Neural cell (in vitro differentiated cells): ENCODE data around the gene TLE4.

Experiments
- EP300 ChIP-seq: fragments of 450-650 bp; conservative IDR thresholded peaks from 2 replicates; pipeline ENCODE4 v1.6.1; 2014; ENCODE audit warnings: antibody characterized with exemption, mild to moderate bottlenecking, moderate library complexity; ENCODE audit not compliant: poor library complexity, severe bottlenecking
- EZH2 ChIP-seq: fragments of 200-600, 300-800 bp; shearing (Covaris generic), sonication (generic); IDR thresholded peaks from 2 replicates; pipeline ENCODE4 v1.6.1; 2014; ENCODE audit warnings: antibody characterized with exemption, low read length, borderline replicate concordance, mild to moderate bottlenecking; ENCODE audit not compliant: insufficient read depth, poor library complexity, severe bottlenecking
- MXI1 ChIP-seq: fragments of 450-650 bp; conservative IDR thresholded peaks from 2 replicates; pipeline ENCODE4 v1.6.1; 2014; ENCODE audit warnings: antibody characterized with exemption, mild to moderate bottlenecking; ENCODE audit not compliant: poor library complexity, severe bottlenecking
- POLR2AphosphoS5 ChIP-seq: IDR thresholded peaks from 2 replicates; pipeline ENCODE4 v1.6.1; 2012
- RAD21 ChIP-seq: fragments of 450-650 bp; conservative IDR thresholded peaks from 2 replicates; pipeline ENCODE4 v1.6.1; 2014; ENCODE audit warnings: antibody characterized with exemption, mild to moderate bottlenecking, moderate library complexity
- TF ChIP-seq, protein P1 (sequence below): fragments of 450-650 bp; IDR thresholded peaks from 2 replicates; pipeline ENCODE4 v1.5.1; 2014; ENCODE audit warnings: antibody characterized with exemption, mild to moderate bottlenecking, moderate library complexity; ENCODE audit not compliant: poor library complexity, severe bottlenecking

- TF ChIP-seq, protein P1, sequence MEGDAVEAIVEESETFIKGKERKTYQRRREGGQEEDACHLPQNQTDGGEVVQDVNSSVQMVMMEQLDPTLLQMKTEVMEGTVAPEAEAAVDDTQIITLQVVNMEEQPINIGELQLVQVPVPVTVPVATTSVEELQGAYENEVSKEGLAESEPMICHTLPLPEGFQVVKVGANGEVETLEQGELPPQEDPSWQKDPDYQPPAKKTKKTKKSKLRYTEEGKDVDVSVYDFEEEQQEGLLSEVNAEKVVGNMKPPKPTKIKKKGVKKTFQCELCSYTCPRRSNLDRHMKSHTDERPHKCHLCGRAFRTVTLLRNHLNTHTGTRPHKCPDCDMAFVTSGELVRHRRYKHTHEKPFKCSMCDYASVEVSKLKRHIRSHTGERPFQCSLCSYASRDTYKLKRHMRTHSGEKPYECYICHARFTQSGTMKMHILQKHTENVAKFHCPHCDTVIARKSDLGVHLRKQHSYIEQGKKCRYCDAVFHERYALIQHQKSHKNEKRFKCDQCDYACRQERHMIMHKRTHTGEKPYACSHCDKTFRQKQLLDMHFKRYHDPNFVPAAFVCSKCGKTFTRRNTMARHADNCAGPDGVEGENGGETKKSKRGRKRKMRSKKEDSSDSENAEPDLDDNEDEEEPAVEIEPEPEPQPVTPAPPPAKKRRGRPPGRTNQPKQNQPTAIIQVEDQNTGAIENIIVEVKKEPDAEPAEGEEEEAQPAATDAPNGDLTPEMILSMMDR, result no peak
- TF ChIP-seq EZH2 (no peak), POLR2AphosphoS5 (no peak), RAD21 (no peak), EP300 (no peak), MXI1 (no peak)
Observed at GRCh38 chr9:79764374-79764773, 192.6 kb downstream of the TLE4 start.
